Esophagus muscularis mucosa (tissue), 3 donors: ENCODE data around the gene TNRC18.

Experiments used
- POLR2AphosphoS5 ChIP-seq, 2 donors: sonication (generic); formaldehyde crosslinking; IDR thresholded peaks; one replicate each; pipeline ENCODE4 v1.6.1; 2017; ENCODE audit warnings: antibody characterized with exemption in 2 of 2
- TF ChIP-seq, protein P1 (sequence below), 3 experiments: fragments of 200-600 bp in 2 of 3; fragments of 450-650 bp in 1 of 3; sonication (generic) in 2 of 3; IDR thresholded peaks; one replicate each; pipeline ENCODE4 v1.5.1; 2017 to 2019; ENCODE audit warnings: antibody characterized with exemption in 3 of 3, mild to moderate bottlenecking in 2 of 3, moderate library complexity in 1 of 3

DNA sequence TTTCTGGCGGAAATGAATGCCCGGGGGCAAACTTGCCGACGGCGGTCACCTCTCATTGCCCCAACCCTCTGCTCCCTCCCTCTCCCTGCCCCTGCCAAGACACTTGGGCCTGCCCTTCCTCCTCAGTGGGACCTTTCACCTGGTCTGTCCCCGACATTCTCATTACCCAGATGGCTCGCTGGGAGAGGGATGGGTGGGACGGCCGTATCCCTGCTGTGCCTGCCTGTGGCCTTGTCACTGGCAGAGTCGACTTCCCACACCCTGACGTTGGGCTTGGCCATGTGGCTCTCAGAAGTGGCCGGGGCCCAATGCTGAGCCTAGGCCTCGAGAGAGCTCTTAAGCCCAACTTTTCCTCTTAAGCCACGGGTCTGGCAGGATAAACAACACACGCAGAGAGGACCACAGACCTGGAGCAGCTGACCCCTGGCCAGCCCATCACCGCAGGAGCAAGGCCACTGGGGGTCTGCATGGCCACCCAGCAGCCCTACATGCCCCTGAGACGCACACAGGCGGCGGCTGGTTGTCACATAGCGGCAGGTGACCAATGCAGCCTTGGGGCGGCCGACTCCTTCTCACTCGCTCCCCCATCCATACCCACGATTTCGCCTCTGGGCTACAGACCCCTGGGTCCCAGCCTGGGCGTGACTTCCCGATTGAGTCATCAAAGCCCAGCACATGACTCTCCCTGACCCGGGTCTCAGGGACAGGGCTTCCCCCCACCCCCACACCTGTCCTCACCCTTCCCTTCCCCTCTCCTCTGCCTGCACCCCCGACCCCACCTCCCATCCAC, 100.8 kb downstream of the TNRC18 start:
- TF ChIP-seq, protein P1, sequence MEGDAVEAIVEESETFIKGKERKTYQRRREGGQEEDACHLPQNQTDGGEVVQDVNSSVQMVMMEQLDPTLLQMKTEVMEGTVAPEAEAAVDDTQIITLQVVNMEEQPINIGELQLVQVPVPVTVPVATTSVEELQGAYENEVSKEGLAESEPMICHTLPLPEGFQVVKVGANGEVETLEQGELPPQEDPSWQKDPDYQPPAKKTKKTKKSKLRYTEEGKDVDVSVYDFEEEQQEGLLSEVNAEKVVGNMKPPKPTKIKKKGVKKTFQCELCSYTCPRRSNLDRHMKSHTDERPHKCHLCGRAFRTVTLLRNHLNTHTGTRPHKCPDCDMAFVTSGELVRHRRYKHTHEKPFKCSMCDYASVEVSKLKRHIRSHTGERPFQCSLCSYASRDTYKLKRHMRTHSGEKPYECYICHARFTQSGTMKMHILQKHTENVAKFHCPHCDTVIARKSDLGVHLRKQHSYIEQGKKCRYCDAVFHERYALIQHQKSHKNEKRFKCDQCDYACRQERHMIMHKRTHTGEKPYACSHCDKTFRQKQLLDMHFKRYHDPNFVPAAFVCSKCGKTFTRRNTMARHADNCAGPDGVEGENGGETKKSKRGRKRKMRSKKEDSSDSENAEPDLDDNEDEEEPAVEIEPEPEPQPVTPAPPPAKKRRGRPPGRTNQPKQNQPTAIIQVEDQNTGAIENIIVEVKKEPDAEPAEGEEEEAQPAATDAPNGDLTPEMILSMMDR (IDR thresholded peaks at IDR 0.05) = no peak
- TF ChIP-seq POLR2AphosphoS5 (IDR thresholded peaks at IDR 0.05) = no peak
